Testis (tissue), 3 donors: ENCODE measurements around the gene SEC11A. TPM values are rescaled to one million over a fixed set of nuclear protein-coding genes. Genes with fewer than 3 reads are reported as not detected.

Experiments used
- DNase-seq: peaks from one replicate; pipeline ENCODE4 v3.0.0-alpha.2; 2019
- H3K27ac ChIP-seq, 2 donors: fragments of 200-600 bp; sonication (generic); one replicate each; pipeline ENCODE4 v1.5.1; 2019
- H3K27me3 ChIP-seq: fragments of 200-600 bp; sonication (generic); one replicate; pipeline ENCODE4 v1.5.1; 2019
- H3K36me3 ChIP-seq: fragments of 200-600 bp; sonication (generic); one replicate; pipeline ENCODE4 v1.5.1; 2017; ENCODE audit warnings: low read depth; ENCODE audit errors: missing control alignments
- H3K4me1 ChIP-seq: fragments of 200-600 bp; sonication (generic); one replicate; pipeline ENCODE4 v1.5.1; 2019
- H3K4me3 ChIP-seq, 2 donors: fragments of 200-600 bp; sonication (generic); one replicate each; pipeline ENCODE4 v1.5.1; 2017 to 2019
- H3K9me3 ChIP-seq: fragments of 200-600 bp; sonication (generic); one replicate; pipeline ENCODE4 v1.5.1; 2017
- POLR2A ChIP-seq: fragments of 450-650 bp; IDR thresholded peaks from one replicate; pipeline ENCODE4 v1.6.1; 2017; ENCODE audit warnings: antibody characterized with exemption, mild to moderate bottlenecking, moderate library complexity
- WGBS, 2 donors: methylation state at CpG; one replicate each; pipeline ENCODE4 v1.1.5; 2018; 5-methylcytosine and 5-hydroxymethylcytosine counted together
- intact Hi-C: fragments of 100-400 bp; cut with DNase I; formaldehyde crosslinking; loops from one replicate; pipeline ENCODE4 v1.15.1; 2023; ENCODE audit warnings: low total_unique reads
- polyA plus RNA-seq: library from polyadenylated mRNA; stranded (reverse); fragments of 350-450 nt; fragmentation: Illumina TruSeq; extraction: RNeasy Lipid Tissue Mini Kit (QIAGEN cat#74804); gene quantifications from one replicate; pipeline ENCODE4 v1.2.3, GENCODE V29; 2014; ENCODE audit warnings: low read depth, low replicate concordance; ENCODE audit not compliant: insufficient read depth
- total RNA-seq, 2 donors: library from RNA; depleted of rRNA; stranded (reverse); fragments of >200 nt; gene quantifications; one replicate each; pipeline ENCODE4 v1.2.3, GENCODE V29; 2016
- TF ChIP-seq, protein P1 (sequence below), 3 experiments: fragments of 450-650 bp in 2 of 3; fragments of 200-600 bp in 1 of 3; sonication (generic) in 1 of 3; IDR thresholded peaks; one replicate each; pipeline ENCODE4 v1.5.1; 2016 to 2019; ENCODE audit warnings: antibody characterized with exemption in 3 of 3, mild to moderate bottlenecking in 2 of 3, moderate library complexity in 1 of 3

SEC11A gene
- total and polyA plus RNA-seq, 3 donors from 2014 or later: 67.7 to 121 (median 88.9) TPM

DNA sequence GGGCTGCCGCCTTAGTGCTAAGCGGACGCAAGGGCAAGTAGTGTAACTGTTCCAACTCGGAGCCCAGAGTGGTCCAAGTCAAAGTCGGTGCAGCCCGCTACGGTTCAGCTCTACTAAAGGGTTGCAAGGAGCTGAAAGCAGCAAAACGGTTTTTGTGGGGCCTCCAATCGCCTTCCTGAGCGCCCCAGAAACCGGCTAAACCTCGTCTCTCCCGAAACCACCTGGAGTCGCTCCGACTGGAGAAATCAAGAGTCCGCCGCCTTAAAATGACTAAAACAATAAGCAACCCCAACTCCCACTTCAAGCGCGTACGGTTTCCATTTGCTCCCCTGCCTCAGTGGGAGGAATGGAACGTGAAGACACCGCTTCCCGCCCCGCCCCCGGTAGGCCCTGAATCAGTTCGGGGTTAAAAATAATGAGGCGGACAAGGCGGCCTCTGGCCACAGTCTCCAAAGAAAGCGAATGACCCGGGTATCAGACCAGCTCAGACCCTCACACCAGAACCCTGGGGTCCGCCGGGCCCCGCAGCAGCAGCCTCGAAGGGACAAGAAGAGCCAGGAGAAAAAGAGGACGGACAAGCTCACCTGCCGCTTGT lies 401 bp downstream of the SEC11A start:
- TF ChIP-seq, protein P1, sequence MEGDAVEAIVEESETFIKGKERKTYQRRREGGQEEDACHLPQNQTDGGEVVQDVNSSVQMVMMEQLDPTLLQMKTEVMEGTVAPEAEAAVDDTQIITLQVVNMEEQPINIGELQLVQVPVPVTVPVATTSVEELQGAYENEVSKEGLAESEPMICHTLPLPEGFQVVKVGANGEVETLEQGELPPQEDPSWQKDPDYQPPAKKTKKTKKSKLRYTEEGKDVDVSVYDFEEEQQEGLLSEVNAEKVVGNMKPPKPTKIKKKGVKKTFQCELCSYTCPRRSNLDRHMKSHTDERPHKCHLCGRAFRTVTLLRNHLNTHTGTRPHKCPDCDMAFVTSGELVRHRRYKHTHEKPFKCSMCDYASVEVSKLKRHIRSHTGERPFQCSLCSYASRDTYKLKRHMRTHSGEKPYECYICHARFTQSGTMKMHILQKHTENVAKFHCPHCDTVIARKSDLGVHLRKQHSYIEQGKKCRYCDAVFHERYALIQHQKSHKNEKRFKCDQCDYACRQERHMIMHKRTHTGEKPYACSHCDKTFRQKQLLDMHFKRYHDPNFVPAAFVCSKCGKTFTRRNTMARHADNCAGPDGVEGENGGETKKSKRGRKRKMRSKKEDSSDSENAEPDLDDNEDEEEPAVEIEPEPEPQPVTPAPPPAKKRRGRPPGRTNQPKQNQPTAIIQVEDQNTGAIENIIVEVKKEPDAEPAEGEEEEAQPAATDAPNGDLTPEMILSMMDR (IDR thresholded peaks at IDR 0.05): no peak
- TF ChIP-seq POLR2A: no peak
- Histone ChIP-seq H3K4me1 (peaks cover 7% of the 10 kb centered on the region), H3K36me3 (no peaks in the 10 kb centered on the region), H3K9me3 (no peaks in the 10 kb centered on the region), H3K27ac (peak overlapping the region; percentile 84 to 92), H3K27me3 (no peaks in the 10 kb centered on the region), H3K4me3 (peak overlapping the region; percentile 83)
- intact Hi-C loops: no loop called here
- peak; percentile 41 for DNase-seq
- WGBS, 2 donors: 0% methylated on average over 33 to 36 of the region's 36 CpGs

DNA sequence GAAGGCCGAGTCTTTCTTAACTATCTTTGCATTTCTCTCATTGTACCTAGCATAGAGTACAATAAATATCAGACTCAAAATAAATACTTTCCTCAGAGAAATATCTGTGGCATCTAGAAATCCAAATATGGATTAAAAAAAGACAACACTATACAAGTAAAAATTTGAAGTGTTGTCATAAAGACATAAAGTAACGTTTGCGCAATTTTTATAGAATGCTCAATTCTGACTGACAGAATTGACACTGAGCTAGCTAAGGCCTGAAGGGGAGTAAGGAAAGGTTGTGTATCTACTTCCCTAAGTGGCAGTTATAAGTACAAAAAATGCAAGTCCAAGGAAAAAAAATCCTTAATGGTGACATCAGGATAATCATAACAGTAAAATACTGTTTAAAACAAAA lies 1.1 kb downstream of the SEC11A start:
- Histone ChIP-seq H3K27me3 (no peaks in the 10 kb centered on the region), H3K27ac (peak overlapping the region in 1 of 2 donors; percentile 92), H3K4me3 (peak overlapping the region; percentile 83), H3K9me3 (no peaks in the 10 kb centered on the region), H3K36me3 (no peaks in the 10 kb centered on the region), H3K4me1 (peaks cover 7% of the 10 kb centered on the region)
- TF ChIP-seq, protein P1 (IDR thresholded peaks at IDR 0.05): no peak
- no peak for TF ChIP-seq POLR2A
- no peak for DNase-seq
- intact Hi-C loops: no loop called here
- WGBS, 2 donors: 30 to 42% methylated on average over 3 of the region's 3 CpGs

DNA sequence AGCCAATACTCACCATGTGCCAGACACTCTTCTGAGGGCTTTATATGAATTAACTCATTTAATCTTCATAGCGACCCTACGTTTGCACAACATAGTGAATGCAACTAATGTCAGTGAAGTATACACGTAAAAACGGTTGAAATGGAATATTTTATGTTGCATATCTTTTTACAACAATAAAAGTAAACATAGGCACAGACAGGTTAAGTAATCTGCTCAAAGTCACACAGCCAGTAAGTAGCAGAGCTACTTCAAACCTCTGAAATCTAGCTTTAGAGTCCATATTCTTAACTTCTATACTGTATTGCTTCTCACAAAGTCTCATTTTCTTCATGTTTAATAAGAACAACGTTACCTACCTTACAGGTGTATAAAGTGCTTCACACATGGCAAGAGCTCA lies 1.6 kb downstream of the SEC11A start:
- intact Hi-C loops: no loop called here
- no peak for DNase-seq
- Histone ChIP-seq H3K36me3 (no peaks in the 10 kb centered on the region), H3K4me3 (no peak overlapping the region), H3K4me1 (peaks cover 7% of the 10 kb centered on the region), H3K27me3 (no peaks in the 10 kb centered on the region), H3K9me3 (no peaks in the 10 kb centered on the region), H3K27ac (no peak overlapping the region)
- TF ChIP-seq, protein P1 (IDR thresholded peaks at IDR 0.05): no peak
- TF ChIP-seq POLR2A: no peak
- 65 to 66% methylated on average over 5 of the region's 5 CpGs for WGBS, 2 donors

DNA sequence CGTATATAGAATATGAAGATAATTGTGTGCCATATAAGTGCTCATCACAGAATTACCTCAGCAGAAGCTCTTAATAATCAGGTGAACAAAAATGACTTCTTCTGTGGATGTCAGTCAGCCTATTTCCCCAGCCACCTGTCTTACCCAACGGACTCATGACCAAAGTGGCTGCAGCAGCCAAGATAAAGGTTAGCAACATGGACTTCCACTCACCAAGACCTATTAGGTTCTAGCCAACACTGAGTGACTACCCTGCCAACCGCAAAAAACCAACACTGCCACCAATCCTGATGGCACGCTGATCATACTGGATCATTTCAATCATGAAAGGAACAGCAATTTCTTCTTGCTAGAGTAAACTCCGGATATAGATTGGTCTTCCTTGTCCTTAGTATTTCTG lies 12.1 kb downstream of the SEC11A start:
- H3K9me3 ChIP-seq: no peaks in the 10 kb centered on the region
- no peaks in the 10 kb centered on the region for H3K36me3 ChIP-seq
- H3K4me3 ChIP-seq: no peak overlapping the region
- H3K4me1 ChIP-seq: no peaks in the 10 kb centered on the region
- no peaks in the 10 kb centered on the region for H3K27me3 ChIP-seq
- no peak for DNase-seq
- TF ChIP-seq, protein P1 (IDR thresholded peaks at IDR 0.05): no peak
- no peak for TF ChIP-seq POLR2A
- WGBS, 2 donors: 91 to 94% methylated on average over 5 of the region's 5 CpGs
- intact Hi-C loops: no loop called here
- no peak overlapping the region for H3K27ac ChIP-seq

DNA sequence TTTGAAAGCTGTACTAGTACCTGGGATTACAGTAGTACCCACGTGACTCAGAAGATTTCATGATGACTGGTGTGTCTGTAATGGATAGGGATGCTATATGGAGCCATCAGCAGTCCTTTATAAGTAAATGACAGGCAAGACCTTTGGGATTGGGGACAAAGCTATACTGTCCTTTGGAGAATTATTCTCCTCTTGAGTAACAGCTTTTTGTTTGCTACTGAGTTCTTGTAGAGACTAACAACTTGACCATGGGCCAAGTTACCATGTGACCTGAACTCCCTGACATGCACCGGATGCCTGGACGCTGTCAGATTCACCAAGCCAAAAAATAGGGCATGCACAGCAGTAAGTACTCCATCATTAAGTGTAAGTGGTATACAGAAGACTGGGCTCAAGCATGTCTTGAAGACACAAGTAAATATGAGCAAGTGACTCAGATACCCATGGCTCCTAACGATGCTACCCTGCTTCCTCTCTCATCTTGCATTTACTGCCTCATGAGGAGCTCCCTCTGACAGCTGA lies 12.9 kb downstream of the SEC11A start:
- Histone ChIP-seq H3K9me3 (no peaks in the 10 kb centered on the region), H3K4me1 (no peaks in the 10 kb centered on the region), H3K27me3 (no peaks in the 10 kb centered on the region), H3K27ac (no peak overlapping the region), H3K36me3 (no peaks in the 10 kb centered on the region), H3K4me3 (no peak overlapping the region)
- WGBS, 2 donors: 46 to 64% methylated on average over 4 of the region's 4 CpGs
- TF ChIP-seq POLR2A: no peak
- TF ChIP-seq, protein P1 (IDR thresholded peaks at IDR 0.05): no peak
- intact Hi-C loops: no loop called here
- peak; percentile 73 for DNase-seq
